ENCODE measurements around the gene CBY2.

The CBY2 gene

GRCh38 chr13:45711951-45712350 lies 9.8 kb downstream of the CBY2 start:
- Histone ChIP-seq H3K27me3 (ENCODE audit: insufficient read depth, poor library complexity, severe bottlenecking) (peaks cover 4% of the 10 kb centered on the region), H3K4me3 (replicated peaks; ENCODE audit: insufficient read depth, low read length) (no peak overlapping the region), H3K27ac (replicated peaks) (no peak overlapping the region)
- TF ChIP-seq POLR2AphosphoS5 (IDR thresholded peaks at IDR 0.05; ENCODE audit: low read depth) (no peak), CTCF (IDR thresholded peaks at IDR 0.05; ENCODE audit: insufficient read depth, low read length) (no peak), REST (IDR thresholded peaks at IDR 0.05; ENCODE audit: insufficient replicate concordance, low read depth) (no peak), SPI1 (IDR thresholded peaks at IDR 0.05; ENCODE audit: borderline replicate concordance, low read depth) (no peak), GABPA (IDR thresholded peaks at IDR 0.05; ENCODE audit: low read depth) (no peak)
- DNase-seq (ENCODE audit: low read depth in 1 of 2, low spot score in 1 of 2) = no peak

- H3K27me3 ChIP-seq (ENCODE audit: insufficient read depth, poor library complexity, severe bottlenecking) = peaks cover 4% of the 10 kb centered on the region
- TF ChIP-seq SPI1 (IDR thresholded peaks at IDR 0.05; ENCODE audit: borderline replicate concordance, low read depth) (no peak), GABPA (IDR thresholded peaks at IDR 0.05; ENCODE audit: low read depth) (no peak), REST (IDR thresholded peaks at IDR 0.05; ENCODE audit: insufficient replicate concordance, low read depth) (no peak), CTCF (IDR thresholded peaks at IDR 0.05; ENCODE audit: insufficient read depth, low read length) (no peak), POLR2AphosphoS5 (IDR thresholded peaks at IDR 0.05; ENCODE audit: low read depth) (no peak)
- no peak overlapping the region for H3K4me3 ChIP-seq (replicated peaks; ENCODE audit: insufficient read depth, low read length)
- H3K27ac ChIP-seq (replicated peaks) = no peak overlapping the region
- DNase-seq (ENCODE audit: low read depth in 1 of 2, low spot score in 1 of 2) = no peak
Measured at GRCh38 chr13:45713106-45713690, 11.1 kb downstream of the CBY2 start.

GRCh38 chr13:45713721-45714120 lies 11.6 kb downstream of the CBY2 start:
- no peak overlapping the region for H3K27ac ChIP-seq (replicated peaks)
- H3K4me3 ChIP-seq (replicated peaks; ENCODE audit: insufficient read depth, low read length) = no peak overlapping the region
- TF ChIP-seq REST (IDR thresholded peaks at IDR 0.05; ENCODE audit: insufficient replicate concordance, low read depth) = no peak
- no peak for TF ChIP-seq POLR2AphosphoS5 (IDR thresholded peaks at IDR 0.05; ENCODE audit: low read depth)
- TF ChIP-seq GABPA (IDR thresholded peaks at IDR 0.05; ENCODE audit: low read depth) = no peak
- no peak for TF ChIP-seq CTCF (IDR thresholded peaks at IDR 0.05; ENCODE audit: insufficient read depth, low read length)
- TF ChIP-seq SPI1 (IDR thresholded peaks at IDR 0.05; ENCODE audit: borderline replicate concordance, low read depth) = no peak
- no peak for DNase-seq (ENCODE audit: low read depth in 1 of 2, low spot score in 1 of 2)
- peaks cover 4% of the 10 kb centered on the region for H3K27me3 ChIP-seq (ENCODE audit: insufficient read depth, poor library complexity, severe bottlenecking)

Measured in HL-60 (cell line).